B cell (primary cell): ENCODE data around the gene C20orf204. TPM values are rescaled to one million over a fixed set of nuclear protein-coding genes. Genes with fewer than 3 reads are reported as not detected.

ENCODE experiments used
- ATAC-seq: fragments of 200-7000 bp; cut with Tn5 transposase; one replicate; pipeline ENCODE4 v1.10.0; 2021; ENCODE audit warnings: low read depth, mild to moderate bottlenecking, moderate number of reproducible peaks, moderate library complexity
- CTCF ChIA-PET: fragments of 350-600 bp; sonication (Branson Sonifier 250); formaldehyde crosslinking; loops from one replicate; lab custom pipeline; 2021; ENCODE audit warnings: antibody characterized with exemption, inconsistent platforms; lab: Charles Lee
- POLR2A ChIA-PET: fragments of 350-600 bp; sonication (Branson Sonifier 250); formaldehyde crosslinking; loops from one replicate; lab custom pipeline; 2021; ENCODE audit warnings: antibody characterized with exemption; lab: Charles Lee
- DNase-seq: peaks from one replicate; pipeline ENCODE4 v3.0.0; 2013
- H2AFZ ChIP-seq: 2 replicates; pipeline ENCODE4 v1.6.1; 2012; ENCODE audit warnings: mild to moderate bottlenecking, low read depth, low read length; ENCODE audit not compliant: insufficient read depth, poor library complexity, severe bottlenecking
- H3K27ac ChIP-seq, 2 donors: 1 replicate in 1 of 2; 2 replicates in 1 of 2; pipeline ENCODE4 v1.5.1; 2012 to 2013; ENCODE audit warnings: low read length in 2 of 2, mild to moderate bottlenecking in 2 of 2, moderate library complexity in 1 of 2
- H3K27me3 ChIP-seq, 4 experiments: fragments of 200-600 bp in 1 of 4; sonication (generic) in 1 of 4; replicated peaks in 1 of 4; 1 replicate in 2 of 4; 2 replicates in 2 of 4; pipeline versions ENCODE4 v1.6.1 to v1.7.0; 2013 to 2016; ENCODE audit warnings: low read length in 3 of 4, mild to moderate bottlenecking in 2 of 4, mixed read lengths in 1 of 4, moderate library complexity in 1 of 4; ENCODE audit not compliant: insufficient read depth in 4 of 4, control insufficient read depth in 3 of 4; ENCODE audit errors: control extremely low read depth in 1 of 4
- H3K36me3 ChIP-seq, 2 experiments: replicated peaks in 1 of 2; 1 replicate in 1 of 2; 2 replicates in 1 of 2; pipeline versions ENCODE4 v1.6.1 to v1.7.1; 2013; ENCODE audit warnings: low read length in 1 of 2; ENCODE audit not compliant: insufficient read depth in 2 of 2, control insufficient read depth in 1 of 2; ENCODE audit errors: control extremely low read depth in 1 of 2, extremely low read depth in 1 of 2
- H3K4me1 ChIP-seq, 2 donors: fragments of 200-600 bp in 1 of 2; sonication (generic) in 1 of 2; 1 replicate in 1 of 2; 2 replicates in 1 of 2; pipeline versions ENCODE4 v1.5.1 to v1.6.1; 2013 to 2017; ENCODE audit warnings: low read length in 2 of 2; ENCODE audit not compliant: control insufficient read depth in 2 of 2, insufficient read depth in 2 of 2
- H3K4me2 ChIP-seq: replicated peaks from 2 replicates; pipeline ENCODE3; 2012; ENCODE audit warnings: mild to moderate bottlenecking, low read depth, low read length; ENCODE audit not compliant: poor library complexity, severe bottlenecking
- H3K4me3 ChIP-seq, 5 experiments: fragments of 200-600 bp in 1 of 5; sonication (generic) in 1 of 5; 1 replicate in 3 of 5; 2 replicates in 2 of 5; pipeline versions ENCODE4 v1.5.1 to v1.7.0; 2011 to 2016; ENCODE audit warnings: low read length in 4 of 5, mild to moderate bottlenecking in 4 of 5, low read depth in 2 of 5, control low read depth in 1 of 5, moderate library complexity in 1 of 5; ENCODE audit not compliant: insufficient read depth in 1 of 5; ENCODE audit errors: control extremely low read depth in 1 of 5, extremely low read depth in 1 of 5
- H3K79me2 ChIP-seq: fragments of 200-600 bp; sonication (generic); one replicate; pipeline ENCODE4 v1.6.0; 2016; ENCODE audit warnings: low read length; ENCODE audit not compliant: control insufficient read depth, insufficient read depth
- H3K9ac ChIP-seq: fragments of 200-600 bp; sonication (generic); 2 replicates; pipeline ENCODE4 v1.6.1; 2017; ENCODE audit warnings: mild to moderate bottlenecking, low read length, moderate library complexity
- H3K9me3 ChIP-seq, 3 donors: one replicate each; pipeline versions ENCODE4 v1.6.1 to v1.7.1; 2013; ENCODE audit warnings: low read length in 2 of 3; ENCODE audit not compliant: control insufficient read depth in 2 of 3, insufficient read depth in 1 of 3; ENCODE audit errors: control extremely low read depth in 1 of 3
- H4K20me1 ChIP-seq: 2 replicates; pipeline ENCODE4 v1.6.0; 2012; ENCODE audit warnings: mild to moderate bottlenecking, low read length; ENCODE audit not compliant: insufficient read depth, control insufficient read depth, poor library complexity, severe bottlenecking
- H3K27ac Mint-ChIP-seq: one replicate; pipeline ENCODE4 v1.8.0; 2021; ENCODE audit warnings: mixed read lengths
- H3K27me3 Mint-ChIP-seq: one replicate; pipeline ENCODE4 v1.8.0; 2021; ENCODE audit warnings: mixed read lengths
- H3K4me1 Mint-ChIP-seq: one replicate; pipeline ENCODE4 v1.8.0; 2021; ENCODE audit warnings: mixed read lengths
- H3K4me3 Mint-ChIP-seq: one replicate; pipeline ENCODE4 v1.8.0; 2021; ENCODE audit warnings: mixed read lengths
- H3K9me3 Mint-ChIP-seq: one replicate; pipeline ENCODE4 v1.8.0; 2022; ENCODE audit warnings: mixed read lengths; ENCODE audit not compliant: insufficient read depth
- EZH2 ChIP-seq: IDR thresholded peaks from 2 replicates; pipeline ENCODE4 v1.6.1; 2012; ENCODE audit warnings: borderline replicate concordance, low read depth, mild to moderate bottlenecking, moderate library complexity, low read length; ENCODE audit not compliant: insufficient read depth, poor library complexity, severe bottlenecking
- WGBS: methylation state at CpG from one replicate; pipeline ENCODE4 v1.1.5; 2013; ENCODE audit warnings: missing lambda C conversion rate; ENCODE audit not compliant: insufficient coverage; 5-methylcytosine and 5-hydroxymethylcytosine counted together
- intact Hi-C: fragments of 100-400 bp; cut with micrococcal nuclease; formaldehyde crosslinking; loops from one replicate; pipeline ENCODE4 v1.10.0; 2022
- polyA plus RNA-seq: library from polyadenylated mRNA; depleted of rRNA; stranded (reverse); fragments of >200 nt; gene quantifications from 2 replicates; pipeline ENCODE4 v1.2.3, GENCODE V29; 2012
- total RNA-seq, 2 donors: library from RNA; stranded (reverse); fragments of 120-200 nt in 1 of 2; gene quantifications; 1 replicate in 1 of 2; 2 replicates in 1 of 2; pipeline versions ENCODE4 v1.2.3 to v1.2.4, GENCODE V29; 2013 to 2022
- TF ChIP-seq, protein P1 (sequence below): fragments of 200-600 bp; IDR thresholded peaks from one replicate; pipeline ENCODE4 v1.8.0; 2022; ENCODE audit warnings: antibody characterized with exemption, mild to moderate bottlenecking

C20orf204 gene
- total and polyA plus RNA-seq, 2 donors (not counting 1 experiment from before 2014, with no cell fraction given) = 0.24 to 2.5 TPM

DNA sequence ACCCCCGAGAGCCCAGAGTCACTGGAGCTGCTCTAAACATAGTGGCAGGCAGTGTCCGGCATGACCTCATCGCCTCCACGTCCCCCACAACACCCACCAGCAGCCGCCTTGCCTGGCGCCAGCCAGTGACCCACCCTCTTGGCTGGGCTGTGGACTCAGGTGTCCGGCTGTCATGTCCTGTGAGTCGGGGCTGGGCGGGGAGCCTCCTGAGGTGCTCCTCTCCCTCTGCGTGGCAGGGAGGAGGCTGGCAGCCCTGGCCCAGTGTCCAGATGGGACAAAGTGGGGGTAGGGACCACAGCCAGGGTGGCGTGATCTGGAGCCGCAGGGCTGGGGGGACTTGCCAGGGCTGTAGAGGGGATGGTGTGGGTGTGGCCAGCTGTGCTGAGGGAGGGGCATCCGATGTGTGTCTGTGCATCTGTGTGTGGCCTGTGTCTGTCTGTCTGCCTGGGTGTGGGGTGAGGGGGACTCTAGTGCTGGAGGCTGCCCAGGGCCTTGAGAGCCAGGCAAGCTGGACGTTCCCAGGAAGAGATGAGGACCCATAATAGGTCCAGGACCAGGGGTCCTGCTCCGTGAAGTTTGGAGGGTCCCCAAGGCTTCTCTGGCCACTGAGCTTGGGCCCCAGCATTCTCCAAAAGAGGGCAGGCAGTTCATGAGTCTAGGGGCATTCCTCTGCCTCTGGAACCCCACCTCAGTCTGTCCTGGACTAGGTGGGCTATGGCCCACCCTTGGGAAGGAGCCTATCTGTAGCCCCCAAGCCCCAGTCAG, 15.8 kb downstream of the C20orf204 start:
- ChIA-PET CTCF (interaction anchor here (1.6 kb wide), 1 partner anchor 69 kb away, joined by 5 read pairs; no protein-coding TSS in a partner anchor), POLR2A (no interaction called here)
- H3K27me3 Mint-ChIP-seq = peaks cover 35% of the 10 kb centered on the region
- no peaks in the 10 kb centered on the region for H3K79me2 ChIP-seq
- no peak overlapping the region for H3K27ac Mint-ChIP-seq
- no peak overlapping the region for H3K9ac ChIP-seq
- TF ChIP-seq, protein P1, sequence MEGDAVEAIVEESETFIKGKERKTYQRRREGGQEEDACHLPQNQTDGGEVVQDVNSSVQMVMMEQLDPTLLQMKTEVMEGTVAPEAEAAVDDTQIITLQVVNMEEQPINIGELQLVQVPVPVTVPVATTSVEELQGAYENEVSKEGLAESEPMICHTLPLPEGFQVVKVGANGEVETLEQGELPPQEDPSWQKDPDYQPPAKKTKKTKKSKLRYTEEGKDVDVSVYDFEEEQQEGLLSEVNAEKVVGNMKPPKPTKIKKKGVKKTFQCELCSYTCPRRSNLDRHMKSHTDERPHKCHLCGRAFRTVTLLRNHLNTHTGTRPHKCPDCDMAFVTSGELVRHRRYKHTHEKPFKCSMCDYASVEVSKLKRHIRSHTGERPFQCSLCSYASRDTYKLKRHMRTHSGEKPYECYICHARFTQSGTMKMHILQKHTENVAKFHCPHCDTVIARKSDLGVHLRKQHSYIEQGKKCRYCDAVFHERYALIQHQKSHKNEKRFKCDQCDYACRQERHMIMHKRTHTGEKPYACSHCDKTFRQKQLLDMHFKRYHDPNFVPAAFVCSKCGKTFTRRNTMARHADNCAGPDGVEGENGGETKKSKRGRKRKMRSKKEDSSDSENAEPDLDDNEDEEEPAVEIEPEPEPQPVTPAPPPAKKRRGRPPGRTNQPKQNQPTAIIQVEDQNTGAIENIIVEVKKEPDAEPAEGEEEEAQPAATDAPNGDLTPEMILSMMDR = no peak
- no peak for TF ChIP-seq EZH2
- no peak overlapping the region for H3K4me3 ChIP-seq
- H3K4me1 ChIP-seq = peaks cover 9 to 11% of the 10 kb centered on the region in 2 donors
- H3K4me2 ChIP-seq = no peak overlapping the region
- ATAC-seq (no peak), DNase-seq (no peak)
- intact Hi-C loops = no loop called here
- no peaks in the 10 kb centered on the region for H3K9me3 Mint-ChIP-seq
- 90% methylated on average over 14 of the region's 15 CpGs for WGBS
- H2AFZ ChIP-seq = no peak overlapping the region
- H3K27ac ChIP-seq = no peak overlapping the region
- peaks cover 0 to 18% (median 0%) of the 10 kb centered on the region in 3 donors for H3K9me3 ChIP-seq
- H3K27me3 ChIP-seq = peaks cover 0 to 73% (median 31%) of the 10 kb centered on the region in 4 experiments
- H4K20me1 ChIP-seq = no peaks in the 10 kb centered on the region
- no peak overlapping the region for H3K4me3 Mint-ChIP-seq
- no peaks in the 10 kb centered on the region for H3K36me3 ChIP-seq
- peaks cover 10% of the 10 kb centered on the region for H3K4me1 Mint-ChIP-seq

GRCh38 chr20:64052326-64052722, 16.3 kb downstream of the C20orf204 start:
- H3K9me3 Mint-ChIP-seq = no peaks in the 10 kb centered on the region
- DNase-seq (no peak), ATAC-seq (no peak)
- TF ChIP-seq EZH2 = no peak
- TF ChIP-seq, protein P1 = no peak
- intact Hi-C loops = no loop called here
- H3K4me1 Mint-ChIP-seq = peaks cover 12% of the 10 kb centered on the region
- H2AFZ ChIP-seq = no peak overlapping the region
- H3K4me1 ChIP-seq = peaks cover 12 to 14% of the 10 kb centered on the region in 2 donors
- no peak overlapping the region for H3K27ac ChIP-seq
- no peaks in the 10 kb centered on the region for H3K36me3 ChIP-seq
- CTCF ChIA-PET = interaction anchor here (1.6 kb wide), 1 partner anchor 68 kb away, joined by 5 read pairs; no protein-coding TSS in a partner anchor
- H3K4me2 ChIP-seq = no peak overlapping the region
- H3K4me3 ChIP-seq = no peak overlapping the region
- 94% methylated on average over 6 of the region's 10 CpGs for WGBS
- no peaks in the 10 kb centered on the region for H3K79me2 ChIP-seq
- peaks cover 0 to 73% (median 29%) of the 10 kb centered on the region in 4 experiments for H3K27me3 ChIP-seq
- no peaks in the 10 kb centered on the region for H4K20me1 ChIP-seq
- no peak overlapping the region for H3K27ac Mint-ChIP-seq
- H3K9ac ChIP-seq = no peak overlapping the region
- no peak overlapping the region for H3K4me3 Mint-ChIP-seq
- POLR2A ChIA-PET = interaction anchor here (0.6 kb wide), 1 partner anchor 8 kb away, joined by 3 read pairs; no protein-coding TSS in a partner anchor
- peaks cover 29% of the 10 kb centered on the region for H3K27me3 Mint-ChIP-seq
- H3K9me3 ChIP-seq = peaks cover 0 to 18% (median 0%) of the 10 kb centered on the region in 3 donors
